GM18951 (cell line): ENCODE data around the gene CYP26B1.

ENCODE experiments used
- POLR2A ChIP-seq: IDR thresholded peaks from 4 replicates; pipeline ENCODE4 v1.6.1; 2011; ENCODE audit warnings: mild to moderate bottlenecking; ENCODE audit not compliant: insufficient read length, insufficient read depth; ENCODE audit errors: extremely low read depth
- in situ Hi-C: fragments of 300-500 bp; cut with MboI; formaldehyde crosslinking; loops from one replicate; pipeline ENCODE4 v1.12.0; 2022; ENCODE audit warnings: low sequenced_read_pairs, mixed read lengths, inconsistent platforms; ENCODE audit not compliant: unreplicated experiment

Gene CYP26B1

GRCh38 chr2:72134997-72135800, 12.5 kb downstream of the CYP26B1 start:
- no peak for TF ChIP-seq POLR2A
- in situ Hi-C loops, result no loop called here

GRCh38 chr2:72134408-72134996, 13.2 kb downstream of the CYP26B1 start:
- in situ Hi-C loops, result no loop called here
- no peak for TF ChIP-seq POLR2A

- no peak for TF ChIP-seq POLR2A
- in situ Hi-C loops, result no loop called here
Observed at GRCh38 chr2:72133721-72134407, 13.8 kb downstream of the CYP26B1 start.

- no peak for TF ChIP-seq POLR2A
- in situ Hi-C loops, result no loop called here
Observed at GRCh38 chr2:72132981-72133720, 14.5 kb downstream of the CYP26B1 start.

GRCh38 chr2:72131916-72132841, 15.5 kb downstream of the CYP26B1 start:
- in situ Hi-C loops, result no loop called here
- TF ChIP-seq POLR2A, result no peak

- no peak for TF ChIP-seq POLR2A
- in situ Hi-C loops, result no loop called here
Observed at GRCh38 chr2:72131371-72131891, 16.2 kb downstream of the CYP26B1 start.

GRCh38 chr2:72130659-72131360, 16.9 kb downstream of the CYP26B1 start:
- in situ Hi-C loops, result no loop called here
- no peak for TF ChIP-seq POLR2A

- in situ Hi-C loops, result no loop called here
- no peak for TF ChIP-seq POLR2A
Observed at GRCh38 chr2:72129681-72130340, 17.9 kb downstream of the CYP26B1 start.

- in situ Hi-C loops, result no loop called here
- TF ChIP-seq POLR2A, result no peak
Observed at GRCh38 chr2:72128843-72129227, 18.8 kb downstream of the CYP26B1 start.

GRCh38 chr2:72128059-72128842, 19.4 kb downstream of the CYP26B1 start:
- TF ChIP-seq POLR2A, result no peak

More at GRCh38 chr2:72128059-72128842, 19.4 kb downstream of the CYP26B1 start:
- in situ Hi-C loops, result no loop called here
